Neutrophil (primary cell): ENCODE results near the gene FGFR4.

Experiments used
- H3K27ac ChIP-seq: fragments of 200-600 bp; sonication (generic); 2 replicates; pipeline ENCODE4 v1.5.1; 2016; ENCODE audit warnings: mild to moderate bottlenecking, moderate library complexity
- H3K27me3 ChIP-seq: fragments of 200-600 bp; sonication (generic); 2 replicates; pipeline ENCODE4 v1.6.0; 2016; ENCODE audit warnings: mild to moderate bottlenecking
- H3K36me3 ChIP-seq: fragments of 200-600 bp; sonication (generic); 2 replicates; pipeline ENCODE4 v1.5.1; 2017
- H3K4me1 ChIP-seq, 2 experiments: fragments of 200-600 bp in 1 of 2; sonication (generic) in 1 of 2; 1 replicate in 1 of 2; 2 replicates in 1 of 2; pipeline versions ENCODE4 v1.5.1 to v1.6.1; 2013 to 2016; ENCODE audit warnings: low read depth in 1 of 2, low read length in 1 of 2, mild to moderate bottlenecking in 1 of 2, moderate library complexity in 1 of 2; ENCODE audit not compliant: control insufficient read depth in 1 of 2, insufficient read depth in 1 of 2
- H3K4me3 ChIP-seq, 2 experiments: fragments of 200-600 bp in 1 of 2; sonication (generic) in 1 of 2; 1 replicate in 1 of 2; 2 replicates in 1 of 2; pipeline ENCODE4 v1.5.1; 2013 to 2016; ENCODE audit warnings: low read depth in 1 of 2, low read length in 1 of 2, mild to moderate bottlenecking in 1 of 2, moderate library complexity in 1 of 2
- H3K9me3 ChIP-seq: fragments of 200-600 bp; sonication (generic); 2 replicates; pipeline ENCODE4 v1.5.1; 2016
- TF ChIP-seq, protein P1 (sequence below): fragments of 200-600 bp; sonication (generic); IDR thresholded peaks from 2 replicates; pipeline ENCODE4 v1.5.1; 2016; ENCODE audit warnings: antibody characterized with exemption

FGFR4 gene

GRCh38 chr5:177109810-177110209 is 23.1 kb downstream of the FGFR4 start:
- no peaks in the 10 kb centered on the region for H3K36me3 ChIP-seq
- peaks cover 11% of the 10 kb centered on the region for H3K27me3 ChIP-seq
- peaks cover 10 to 20% of the 10 kb centered on the region in 2 experiments for H3K4me1 ChIP-seq
- TF ChIP-seq, protein P1, sequence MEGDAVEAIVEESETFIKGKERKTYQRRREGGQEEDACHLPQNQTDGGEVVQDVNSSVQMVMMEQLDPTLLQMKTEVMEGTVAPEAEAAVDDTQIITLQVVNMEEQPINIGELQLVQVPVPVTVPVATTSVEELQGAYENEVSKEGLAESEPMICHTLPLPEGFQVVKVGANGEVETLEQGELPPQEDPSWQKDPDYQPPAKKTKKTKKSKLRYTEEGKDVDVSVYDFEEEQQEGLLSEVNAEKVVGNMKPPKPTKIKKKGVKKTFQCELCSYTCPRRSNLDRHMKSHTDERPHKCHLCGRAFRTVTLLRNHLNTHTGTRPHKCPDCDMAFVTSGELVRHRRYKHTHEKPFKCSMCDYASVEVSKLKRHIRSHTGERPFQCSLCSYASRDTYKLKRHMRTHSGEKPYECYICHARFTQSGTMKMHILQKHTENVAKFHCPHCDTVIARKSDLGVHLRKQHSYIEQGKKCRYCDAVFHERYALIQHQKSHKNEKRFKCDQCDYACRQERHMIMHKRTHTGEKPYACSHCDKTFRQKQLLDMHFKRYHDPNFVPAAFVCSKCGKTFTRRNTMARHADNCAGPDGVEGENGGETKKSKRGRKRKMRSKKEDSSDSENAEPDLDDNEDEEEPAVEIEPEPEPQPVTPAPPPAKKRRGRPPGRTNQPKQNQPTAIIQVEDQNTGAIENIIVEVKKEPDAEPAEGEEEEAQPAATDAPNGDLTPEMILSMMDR = no peak
- no peaks in the 10 kb centered on the region for H3K9me3 ChIP-seq
- H3K4me3 ChIP-seq = no peak overlapping the region
- H3K27ac ChIP-seq = no peak overlapping the region

GRCh38 chr5:177111720-177112394 is 25.1 kb downstream of the FGFR4 start:
- Histone ChIP-seq H3K27me3 (no peaks in the 10 kb centered on the region), H3K9me3 (no peaks in the 10 kb centered on the region), H3K4me1 (peaks cover 19 to 31% of the 10 kb centered on the region in 2 experiments), H3K27ac (no peak overlapping the region), H3K36me3 (no peaks in the 10 kb centered on the region), H3K4me3 (no peak overlapping the region)
- TF ChIP-seq, protein P1 = peak; percentile 91

- H3K9me3 ChIP-seq = no peaks in the 10 kb centered on the region
- TF ChIP-seq, protein P1 = no peak
- H3K4me1 ChIP-seq = peaks cover 23 to 35% of the 10 kb centered on the region in 2 experiments
- no peak overlapping the region for H3K27ac ChIP-seq
- H3K36me3 ChIP-seq = no peaks in the 10 kb centered on the region
- no peaks in the 10 kb centered on the region for H3K27me3 ChIP-seq
- H3K4me3 ChIP-seq = no peak overlapping the region
These were observed 26.0 kb downstream of the FGFR4 start for GRCh38 chr5:177112589-177113220.

GRCh38 chr5:177113566-177114424 is 27.1 kb downstream of the FGFR4 start:
- Histone ChIP-seq H3K27ac (peak overlapping the region; percentile 85), H3K9me3 (no peaks in the 10 kb centered on the region), H3K36me3 (no peaks in the 10 kb centered on the region), H3K4me1 (peaks cover 23 to 35% of the 10 kb centered on the region in 2 experiments), H3K27me3 (no peaks in the 10 kb centered on the region), H3K4me3 (peak overlapping the region in 1 of 2 experiments; percentile 48)
- TF ChIP-seq, protein P1 = peak; percentile 98

DNA sequence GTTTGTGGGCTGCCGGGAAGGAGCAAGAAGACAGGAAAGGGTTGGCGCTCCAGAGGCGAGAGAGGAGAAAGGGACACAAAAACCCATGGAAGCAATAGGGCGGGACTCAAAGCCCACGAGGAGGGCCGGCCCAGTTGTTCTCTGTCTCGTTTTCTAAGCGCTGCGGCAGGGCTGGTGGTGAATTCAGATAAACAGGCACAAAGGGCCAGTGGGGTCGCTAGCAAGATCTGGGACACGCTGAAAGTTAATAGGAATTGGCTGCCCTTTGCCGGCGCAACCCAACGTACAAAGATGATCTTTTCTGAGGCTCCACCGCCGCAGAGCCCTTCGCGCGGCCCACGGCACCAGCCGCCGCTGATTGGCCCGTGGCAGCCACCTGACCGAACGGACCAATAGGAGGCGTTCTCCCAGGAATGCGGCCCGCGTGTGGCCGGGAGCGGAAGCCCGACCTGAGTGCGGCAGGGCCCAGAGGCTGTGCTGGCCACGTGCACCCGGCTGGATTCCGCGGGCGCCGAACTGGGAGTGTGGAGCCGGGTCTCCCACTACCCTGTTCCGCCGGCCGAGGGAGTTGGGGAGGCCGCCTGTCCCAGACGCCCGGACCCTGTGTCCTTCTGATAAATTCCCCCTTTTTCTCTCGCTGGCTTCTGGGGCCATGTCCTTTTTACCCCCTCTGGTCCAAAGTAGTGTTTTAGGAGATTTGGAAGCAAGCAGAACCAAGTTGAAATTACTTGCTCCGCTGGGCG is 30.1 kb downstream of the FGFR4 start:
- Histone ChIP-seq H3K9me3 (no peaks in the 10 kb centered on the region), H3K36me3 (no peaks in the 10 kb centered on the region), H3K4me3 (peak overlapping the region; percentile 38 to 56), H3K27me3 (no peaks in the 10 kb centered on the region), H3K4me1 (peaks cover 23 to 32% of the 10 kb centered on the region in 2 experiments), H3K27ac (peak overlapping the region; percentile 52)
- TF ChIP-seq, protein P1 = peak; percentile 67
